Keratinocyte (primary cell): Measurements from ENCODE around the gene URGCP. TPM values are rescaled to one million over a fixed set of nuclear protein-coding genes. Genes with fewer than 3 reads are reported as not detected.

Source experiments
- DNase-seq: peaks from one replicate; pipeline ENCODE4 v3.0.0-alpha.2; 2011; ENCODE audit warnings: low read depth, missing footprints, low spot score
- FAIRE-seq: peaks from 2 replicates; lab custom pipeline; 2011; peaks lifted over from hg19 to GRCh38; lab: Jason Lieb, UNC
- H2AFZ ChIP-seq: 2 replicates; pipeline ENCODE4 v1.6.0; 2012; ENCODE audit warnings: low read length, control low read depth, inconsistent platforms; ENCODE audit not compliant: control insufficient read depth
- H3K27ac ChIP-seq: 2 replicates; pipeline ENCODE4 v1.5.1; 2011; ENCODE audit warnings: low read length; ENCODE audit not compliant: control insufficient read depth, insufficient read depth
- H3K27me3 ChIP-seq: 3 replicates; pipeline ENCODE4 v1.6.0; 2011; ENCODE audit warnings: low read length; ENCODE audit not compliant: control insufficient read depth, insufficient read depth; ENCODE audit errors: extremely low read depth
- H3K36me3 ChIP-seq, 2 experiments: 2 replicates in 1 of 2; 3 replicates in 1 of 2; pipeline ENCODE4 v1.5.1; 2011; ENCODE audit warnings: low read length in 2 of 2, mild to moderate bottlenecking in 1 of 2; ENCODE audit not compliant: control insufficient read depth in 2 of 2, insufficient read depth in 2 of 2; ENCODE audit errors: extremely low read depth in 1 of 2
- H3K4me1 ChIP-seq: 3 replicates; pipeline ENCODE4 v1.5.1; 2011; ENCODE audit warnings: low read length; ENCODE audit not compliant: control insufficient read depth, insufficient read depth; ENCODE audit errors: extremely low read depth
- H3K4me2 ChIP-seq: 3 replicates; pipeline ENCODE4 v1.6.0; 2011; ENCODE audit warnings: low read depth, low read length; ENCODE audit not compliant: control insufficient read depth, insufficient read depth; ENCODE audit errors: extremely low read depth
- H3K4me3 ChIP-seq, 3 experiments: fragments of 200-600 bp in 1 of 3; sonication (generic) in 1 of 3; 2 replicates in 2 of 3; 3 replicates in 1 of 3; pipeline ENCODE4 v1.5.1; 2011 to 2016; ENCODE audit warnings: low read length in 3 of 3, mild to moderate bottlenecking in 3 of 3, control low read depth in 2 of 3, inconsistent platforms in 1 of 3, low read depth in 1 of 3, mixed read lengths in 1 of 3, mixed run types in 1 of 3, moderate library complexity in 1 of 3; ENCODE audit not compliant: control insufficient read depth in 2 of 3, insufficient read depth in 2 of 3; ENCODE audit errors: extremely low read depth in 1 of 3
- H3K79me2 ChIP-seq: 2 replicates; pipeline ENCODE4 v1.6.0; 2012; ENCODE audit warnings: low read length; ENCODE audit not compliant: control insufficient read depth, insufficient read depth
- H3K9ac ChIP-seq: 3 replicates; pipeline ENCODE4 v1.6.0; 2011; ENCODE audit warnings: low read length; ENCODE audit not compliant: control insufficient read depth, insufficient read depth; ENCODE audit errors: extremely low read depth
- H3K9me1 ChIP-seq: 3 replicates; pipeline ENCODE4 v1.6.0; 2011; ENCODE audit warnings: low read length; ENCODE audit not compliant: control insufficient read depth, insufficient read depth; ENCODE audit errors: extremely low read depth
- H3K9me3 ChIP-seq: 2 replicates; pipeline ENCODE4 v1.5.1; 2012; ENCODE audit warnings: low read depth, low read length; ENCODE audit not compliant: control insufficient read depth
- H4K20me1 ChIP-seq: 3 replicates; pipeline ENCODE4 v1.6.0; 2011; ENCODE audit warnings: low read length; ENCODE audit not compliant: control insufficient read depth, insufficient read depth; ENCODE audit errors: extremely low read depth
- CTCF ChIP-seq, 3 experiments: IDR thresholded peaks in 1 of 3; conservative IDR thresholded peaks in 1 of 3; optimal IDR thresholded peaks in 1 of 3; 2 replicates in 2 of 3; 3 replicates in 1 of 3; pipeline versions ENCODE3 to v1.5.1; 2011; ENCODE audit warnings: low read length in 3 of 3, mild to moderate bottlenecking in 3 of 3, moderate library complexity in 2 of 3, control low read depth in 1 of 3, inconsistent platforms in 1 of 3; ENCODE audit not compliant: insufficient read depth in 2 of 3; ENCODE audit errors: extremely low read depth in 1 of 3
- EZH2 ChIP-seq: IDR thresholded peaks from one replicate; pipeline ENCODE4 v1.6.1; 2012; ENCODE audit warnings: inconsistent platforms, mild to moderate bottlenecking, low read length, moderate library complexity
- dilution Hi-C: fragments of 300-500 bp; cut with MboI; formaldehyde crosslinking; loops from one replicate; pipeline ENCODE4 v1.7.0; 2020; ENCODE audit warnings: low sequenced_read_pairs; ENCODE audit not compliant: extremely low pct_ligation_motif_present
- polyA plus RNA-seq, 5 experiments: library from polyadenylated mRNA; depleted of rRNA in 3 of 5; stranded (reverse) in 3 of 5; stranded (forward) in 1 of 5; unstranded in 1 of 5; fragments of >200 nt; gene quantifications; 1 replicate in 1 of 5; 2 replicates in 3 of 5; 3 replicates in 1 of 5; pipeline versions ENCODE4 v1.2.1 to v1.2.3, GENCODE V29; 2011 to 2012; ENCODE audit warnings: missing spikeins in 2 of 5, low read depth in 1 of 5, low replicate concordance in 1 of 5

The URGCP gene
- polyA plus RNA-seq, 1 donor (not counting 4 experiments of a cell fraction or from before 2014, with no cell fraction given), result 27.6 TPM

GRCh38 chr7:43877968-43878864 lies 28.2 kb downstream of the URGCP start:
- Histone ChIP-seq H2AFZ (no peak overlapping the region), H4K20me1 (no peaks in the 10 kb centered on the region), H3K79me2 (no peaks in the 10 kb centered on the region), H3K4me1 (peaks cover 10% of the 10 kb centered on the region), H3K36me3 (peaks cover 38 to 53% of the 10 kb centered on the region in 2 experiments), H3K27me3 (no peaks in the 10 kb centered on the region), H3K4me2 (no peak overlapping the region), H3K9me3 (no peaks in the 10 kb centered on the region), H3K9ac (no peak overlapping the region), H3K9me1 (no peaks in the 10 kb centered on the region), H3K4me3 (no peak overlapping the region), H3K27ac (no peak overlapping the region)
- no peak for FAIRE-seq
- no peak for DNase-seq
- TF ChIP-seq EZH2, result no peak
- TF ChIP-seq CTCF (optimal IDR thresholded peaks at IDR 0.05 in 1 of 3, IDR thresholded peaks at IDR 0.05 in 1 of 3, conservative IDR thresholded peaks at IDR 0.05 in 1 of 3; ENCODE audit: extremely low read depth in 1 of 3, insufficient read depth in 2 of 3, low read length in 3 of 3), result no peak
- dilution Hi-C loops, result no loop called here

- dilution Hi-C loops, result no loop called here
- no peak for FAIRE-seq
- peaks cover 36 to 53% of the 10 kb centered on the region in 2 experiments for H3K36me3 ChIP-seq
These were observed 29.2 kb downstream of the URGCP start for GRCh38 chr7:43876976-43877745.

More at GRCh38 chr7:43876976-43877745, 29.2 kb downstream of the URGCP start:
- Histone ChIP-seq H3K9me3 (no peaks in the 10 kb centered on the region), H3K27me3 (no peaks in the 10 kb centered on the region), H4K20me1 (no peaks in the 10 kb centered on the region), H2AFZ (no peak overlapping the region), H3K79me2 (no peaks in the 10 kb centered on the region), H3K9me1 (no peaks in the 10 kb centered on the region), H3K9ac (no peak overlapping the region), H3K4me1 (peaks cover 21% of the 10 kb centered on the region), H3K4me2 (no peak overlapping the region), H3K4me3 (no peak overlapping the region), H3K27ac (no peak overlapping the region)
- no peak for DNase-seq
- TF ChIP-seq EZH2, result no peak
- TF ChIP-seq CTCF (optimal IDR thresholded peaks at IDR 0.05 in 1 of 3, IDR thresholded peaks at IDR 0.05 in 1 of 3, conservative IDR thresholded peaks at IDR 0.05 in 1 of 3; ENCODE audit: extremely low read depth in 1 of 3, insufficient read depth in 2 of 3, low read length in 3 of 3), result no peak
